ENCODE measurements around the gene DOCK8. TPM values are rescaled to one million over a fixed set of nuclear protein-coding genes. Genes with fewer than 3 reads are reported as not detected.

The DOCK8 gene
- total and polyA plus RNA-seq, 2 of the 13 experiments (the other 11 are each of a cell fraction or from before 2014, with no cell fraction given), result 0.28 to 0.38 TPM

DNA sequence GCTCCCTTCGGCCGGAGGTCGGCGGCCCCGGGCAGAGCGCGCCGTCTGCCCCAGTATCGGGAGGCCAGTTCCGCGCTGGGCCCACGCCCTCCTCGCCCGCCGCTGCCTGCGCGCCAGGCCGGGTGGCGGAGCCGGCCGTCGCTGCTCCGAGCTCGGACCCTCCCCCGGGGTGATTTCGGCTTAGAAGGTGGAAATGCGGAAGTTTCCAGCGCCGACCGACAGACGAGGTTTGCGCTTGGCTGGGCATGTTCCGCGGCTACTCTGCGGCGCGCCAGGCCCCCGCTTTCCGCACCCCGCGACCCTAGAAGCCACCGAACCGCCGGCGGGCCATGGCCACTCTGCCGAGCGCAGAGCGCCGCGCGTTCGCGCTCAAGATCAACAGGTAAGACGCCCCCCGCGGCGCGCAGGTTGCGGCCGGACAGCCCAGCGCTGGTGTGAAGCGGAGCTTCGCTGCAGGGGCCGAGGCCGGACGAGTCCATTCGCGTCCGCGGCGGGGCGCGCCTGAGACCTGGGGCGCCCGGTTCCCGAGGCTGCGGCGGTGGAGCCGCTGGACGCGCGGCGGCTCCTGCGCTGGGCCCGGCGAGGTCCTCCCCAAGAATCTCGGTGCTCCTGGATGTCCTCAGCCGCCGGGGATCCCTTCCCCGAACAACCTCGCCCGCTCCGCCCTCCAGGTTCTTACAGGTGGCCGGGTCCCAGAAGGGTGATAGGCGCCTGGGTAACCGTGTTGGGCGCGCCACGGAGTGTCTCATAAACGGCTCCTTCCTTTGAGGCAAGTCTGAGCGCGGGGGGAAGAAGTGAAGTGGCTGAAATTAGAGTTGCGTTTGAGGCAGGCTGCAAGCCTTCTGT, at the start of gene DOCK8 (continued):
- TF ChIP-seq SAFB2 (CRISPR knock-in tag; IDR thresholded peaks at IDR 0.05; ENCODE audit: borderline replicate concordance, low read depth), result peak; percentile 76; the same call in 1 of the 2 replicates
- TF ChIP-seq ZNF121 (CRISPR knock-in tag; IDR thresholded peaks at IDR 0.05), result no peak
- no peak for TF ChIP-seq ZNF496 (CRISPR knock-in tag; IDR thresholded peaks at IDR 0.05; ENCODE audit: insufficient replicate concordance)
- no peak for TF ChIP-seq SOX5 (CRISPR knock-in tag; IDR thresholded peaks at IDR 0.05; ENCODE audit: borderline replicate concordance)
- TF ChIP-seq, protein P1, sequence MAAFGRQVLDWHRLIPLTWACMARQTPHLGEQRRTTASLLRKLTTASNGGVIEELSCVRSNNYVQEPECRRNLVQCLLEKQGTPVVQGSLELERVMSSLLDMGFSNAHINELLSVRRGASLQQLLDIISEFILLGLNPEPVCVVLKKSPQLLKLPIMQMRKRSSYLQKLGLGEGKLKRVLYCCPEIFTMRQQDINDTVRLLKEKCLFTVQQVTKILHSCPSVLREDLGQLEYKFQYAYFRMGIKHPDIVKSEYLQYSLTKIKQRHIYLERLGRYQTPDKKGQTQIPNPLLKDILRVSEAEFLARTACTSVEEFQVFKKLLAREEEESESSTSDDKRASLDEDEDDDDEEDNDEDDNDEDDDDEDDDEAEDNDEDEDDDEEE (CRISPR knock-in tag; IDR thresholded peaks at IDR 0.05), result no peak
- peak; percentile 98 for TF ChIP-seq ZNF263 (CRISPR knock-in tag; IDR thresholded peaks at IDR 0.05)
- TF ChIP-seq, protein P2, sequence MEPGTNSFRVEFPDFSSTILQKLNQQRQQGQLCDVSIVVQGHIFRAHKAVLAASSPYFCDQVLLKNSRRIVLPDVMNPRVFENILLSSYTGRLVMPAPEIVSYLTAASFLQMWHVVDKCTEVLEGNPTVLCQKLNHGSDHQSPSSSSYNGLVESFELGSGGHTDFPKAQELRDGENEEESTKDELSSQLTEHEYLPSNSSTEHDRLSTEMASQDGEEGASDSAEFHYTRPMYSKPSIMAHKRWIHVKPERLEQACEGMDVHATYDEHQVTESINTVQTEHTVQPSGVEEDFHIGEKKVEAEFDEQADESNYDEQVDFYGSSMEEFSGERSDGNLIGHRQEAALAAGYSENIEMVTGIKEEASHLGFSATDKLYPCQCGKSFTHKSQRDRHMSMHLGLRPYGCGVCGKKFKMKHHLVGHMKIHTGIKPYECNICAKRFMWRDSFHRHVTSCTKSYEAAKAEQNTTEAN (CRISPR knock-in tag; conservative IDR thresholded peaks at IDR 0.05), result 0 out of 2 replicates have a peak, but pooled peaks have one; percentile 20
- peak; percentile 49; the same call in 1 of the 2 replicates for TF ChIP-seq ZBTB38 (CRISPR knock-in tag; IDR thresholded peaks at IDR 0.05)
- TF ChIP-seq ZNF326 (CRISPR knock-in tag; IDR thresholded peaks at IDR 0.05; ENCODE audit: borderline replicate concordance), result no peak
- TF ChIP-seq TIGD3 (CRISPR knock-in tag; IDR thresholded peaks at IDR 0.05; ENCODE audit: borderline replicate concordance), result no peak
- TF ChIP-seq, protein P3, sequence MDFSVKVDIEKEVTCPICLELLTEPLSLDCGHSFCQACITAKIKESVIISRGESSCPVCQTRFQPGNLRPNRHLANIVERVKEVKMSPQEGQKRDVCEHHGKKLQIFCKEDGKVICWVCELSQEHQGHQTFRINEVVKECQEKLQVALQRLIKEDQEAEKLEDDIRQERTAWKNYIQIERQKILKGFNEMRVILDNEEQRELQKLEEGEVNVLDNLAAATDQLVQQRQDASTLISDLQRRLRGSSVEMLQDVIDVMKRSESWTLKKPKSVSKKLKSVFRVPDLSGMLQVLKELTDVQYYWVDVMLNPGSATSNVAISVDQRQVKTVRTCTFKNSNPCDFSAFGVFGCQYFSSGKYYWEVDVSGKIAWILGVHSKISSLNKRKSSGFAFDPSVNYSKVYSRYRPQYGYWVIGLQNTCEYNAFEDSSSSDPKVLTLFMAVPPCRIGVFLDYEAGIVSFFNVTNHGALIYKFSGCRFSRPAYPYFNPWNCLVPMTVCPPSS (IDR thresholded peaks at IDR 0.05), result no peak
- 0 out of 2 replicates have a peak, but pooled peaks have one; percentile 45 for TF ChIP-seq ZNF776 (CRISPR knock-in tag; IDR thresholded peaks at IDR 0.05)
- peak; percentile 47 for TF ChIP-seq RAD21 (CRISPR knock-in tag; IDR thresholded peaks at IDR 0.05)
- TF ChIP-seq, protein P4, sequence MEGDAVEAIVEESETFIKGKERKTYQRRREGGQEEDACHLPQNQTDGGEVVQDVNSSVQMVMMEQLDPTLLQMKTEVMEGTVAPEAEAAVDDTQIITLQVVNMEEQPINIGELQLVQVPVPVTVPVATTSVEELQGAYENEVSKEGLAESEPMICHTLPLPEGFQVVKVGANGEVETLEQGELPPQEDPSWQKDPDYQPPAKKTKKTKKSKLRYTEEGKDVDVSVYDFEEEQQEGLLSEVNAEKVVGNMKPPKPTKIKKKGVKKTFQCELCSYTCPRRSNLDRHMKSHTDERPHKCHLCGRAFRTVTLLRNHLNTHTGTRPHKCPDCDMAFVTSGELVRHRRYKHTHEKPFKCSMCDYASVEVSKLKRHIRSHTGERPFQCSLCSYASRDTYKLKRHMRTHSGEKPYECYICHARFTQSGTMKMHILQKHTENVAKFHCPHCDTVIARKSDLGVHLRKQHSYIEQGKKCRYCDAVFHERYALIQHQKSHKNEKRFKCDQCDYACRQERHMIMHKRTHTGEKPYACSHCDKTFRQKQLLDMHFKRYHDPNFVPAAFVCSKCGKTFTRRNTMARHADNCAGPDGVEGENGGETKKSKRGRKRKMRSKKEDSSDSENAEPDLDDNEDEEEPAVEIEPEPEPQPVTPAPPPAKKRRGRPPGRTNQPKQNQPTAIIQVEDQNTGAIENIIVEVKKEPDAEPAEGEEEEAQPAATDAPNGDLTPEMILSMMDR (CRISPR knock-in tag; IDR thresholded peaks at IDR 0.05), result peak; percentile 58
- TF ChIP-seq THAP7 (CRISPR knock-in tag; IDR thresholded peaks at IDR 0.05), result no peak
- 0 out of 2 replicates have a peak, but pooled peaks have one; percentile 44 for TF ChIP-seq ZNF891 (CRISPR knock-in tag; IDR thresholded peaks at IDR 0.05)
